NB4 (cell line): ENCODE data around the gene LRIG2.

Source experiments
- DNase-seq: peaks from one replicate; pipeline ENCODE4 v3.0.0; 2010; ENCODE audit warnings: low read depth
- H3K4me3 ChIP-seq: one replicate; pipeline ENCODE4 v1.5.1; 2011; ENCODE audit warnings: mild to moderate bottlenecking, low read depth, low read length, moderate library complexity
- MYC ChIP-seq: IDR thresholded peaks from 2 replicates; pipeline ENCODE4 v1.6.1; 2011; ENCODE audit warnings: low read depth, low read length
- POLR2A ChIP-seq: IDR thresholded peaks from 2 replicates; pipeline ENCODE4 v1.6.1; 2011; ENCODE audit warnings: mild to moderate bottlenecking; ENCODE audit not compliant: insufficient read length; ENCODE audit errors: extremely low read depth
- TF ChIP-seq, protein P1 (sequence below): IDR thresholded peaks from 2 replicates; pipeline ENCODE4 v1.6.1; 2011; ENCODE audit warnings: low read depth, low read length
- TF ChIP-seq, protein P2 (sequence below): IDR thresholded peaks from one replicate; pipeline ENCODE4 v1.5.1; 2012; ENCODE audit warnings: low read depth, low read length

LRIG2 gene

DNA sequence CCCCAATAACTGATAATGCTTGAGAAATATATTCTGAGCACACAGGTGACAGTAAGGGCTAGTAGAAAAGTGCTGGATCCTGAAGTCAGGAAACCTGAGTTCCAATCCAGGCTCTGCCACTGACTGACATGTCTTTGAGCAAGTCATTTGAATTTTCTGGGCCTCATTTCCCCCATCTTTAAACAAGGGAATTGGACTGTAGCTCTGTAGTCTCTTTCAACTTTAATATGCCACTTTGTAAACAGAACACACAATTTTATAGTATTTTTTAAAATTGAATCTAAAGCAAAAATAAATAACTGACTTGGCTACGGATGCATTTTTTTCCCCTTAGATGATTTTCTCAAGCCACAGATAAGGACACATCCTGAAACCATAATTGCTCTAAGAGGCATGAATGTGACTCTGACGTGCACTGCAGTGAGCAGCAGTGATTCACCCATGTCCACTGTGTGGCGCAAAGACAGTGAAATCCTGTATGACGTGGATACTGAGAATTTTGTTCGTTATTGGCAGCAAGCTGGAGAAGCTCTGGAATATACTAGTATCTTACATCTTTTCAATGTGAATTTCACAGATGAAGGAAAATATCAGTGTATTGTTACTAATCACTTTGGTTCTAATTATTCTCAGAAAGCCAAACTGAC lies 37.0 kb downstream of the LRIG2 start:
- DNase-seq = no peak
- no peak for TF ChIP-seq POLR2A
- TF ChIP-seq MYC = no peak
- TF ChIP-seq, protein P1, sequence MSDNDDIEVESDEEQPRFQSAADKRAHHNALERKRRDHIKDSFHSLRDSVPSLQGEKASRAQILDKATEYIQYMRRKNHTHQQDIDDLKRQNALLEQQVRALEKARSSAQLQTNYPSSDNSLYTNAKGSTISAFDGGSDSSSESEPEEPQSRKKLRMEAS = no peak
- TF ChIP-seq, protein P2, sequence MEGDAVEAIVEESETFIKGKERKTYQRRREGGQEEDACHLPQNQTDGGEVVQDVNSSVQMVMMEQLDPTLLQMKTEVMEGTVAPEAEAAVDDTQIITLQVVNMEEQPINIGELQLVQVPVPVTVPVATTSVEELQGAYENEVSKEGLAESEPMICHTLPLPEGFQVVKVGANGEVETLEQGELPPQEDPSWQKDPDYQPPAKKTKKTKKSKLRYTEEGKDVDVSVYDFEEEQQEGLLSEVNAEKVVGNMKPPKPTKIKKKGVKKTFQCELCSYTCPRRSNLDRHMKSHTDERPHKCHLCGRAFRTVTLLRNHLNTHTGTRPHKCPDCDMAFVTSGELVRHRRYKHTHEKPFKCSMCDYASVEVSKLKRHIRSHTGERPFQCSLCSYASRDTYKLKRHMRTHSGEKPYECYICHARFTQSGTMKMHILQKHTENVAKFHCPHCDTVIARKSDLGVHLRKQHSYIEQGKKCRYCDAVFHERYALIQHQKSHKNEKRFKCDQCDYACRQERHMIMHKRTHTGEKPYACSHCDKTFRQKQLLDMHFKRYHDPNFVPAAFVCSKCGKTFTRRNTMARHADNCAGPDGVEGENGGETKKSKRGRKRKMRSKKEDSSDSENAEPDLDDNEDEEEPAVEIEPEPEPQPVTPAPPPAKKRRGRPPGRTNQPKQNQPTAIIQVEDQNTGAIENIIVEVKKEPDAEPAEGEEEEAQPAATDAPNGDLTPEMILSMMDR = no peak
- no peak overlapping the region for H3K4me3 ChIP-seq

DNA sequence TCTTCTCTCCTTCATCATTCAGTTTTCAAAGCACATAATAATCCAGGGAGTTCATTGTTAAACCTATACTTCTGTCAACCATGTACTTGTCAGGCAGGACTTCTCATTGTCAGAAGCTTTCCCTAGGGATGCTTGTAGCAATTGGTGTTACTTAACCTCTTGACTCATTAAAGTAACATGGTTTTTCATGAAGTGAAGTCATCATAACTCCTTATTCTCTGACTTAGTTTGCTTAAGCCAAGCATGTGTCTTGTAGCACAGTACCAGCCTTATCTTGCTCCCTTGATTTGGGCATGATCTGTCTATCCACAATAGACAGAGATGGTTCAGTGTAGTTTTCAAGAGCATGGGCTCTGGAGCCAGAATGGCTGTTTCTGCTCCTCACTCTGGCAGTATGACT lies 45.3 kb downstream of the LRIG2 start:
- H3K4me3 ChIP-seq = no peak overlapping the region
- DNase-seq = peak; percentile 31
- TF ChIP-seq, protein P1 = no peak
- no peak for TF ChIP-seq POLR2A
- TF ChIP-seq, protein P2 = no peak
- no peak for TF ChIP-seq MYC

DNA sequence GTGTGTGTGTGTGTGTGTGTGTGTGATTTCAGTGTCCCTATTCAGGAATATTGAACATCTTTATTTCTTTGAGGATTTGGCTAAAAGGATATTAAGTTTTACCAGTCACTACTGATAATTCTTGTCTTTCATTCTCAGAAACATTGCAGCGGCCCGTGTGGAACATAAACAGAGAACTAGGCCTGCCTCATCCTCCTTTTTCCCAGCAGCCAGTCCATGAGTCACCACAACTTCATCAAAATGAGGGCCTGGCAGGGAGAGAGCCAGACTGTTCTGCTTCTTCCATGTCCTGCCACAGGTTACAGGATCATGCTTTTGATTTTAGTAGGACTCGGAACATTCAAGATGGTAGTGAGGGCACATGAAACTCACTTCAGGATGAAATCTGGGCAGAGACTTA lies 50.7 kb downstream of the LRIG2 start:
- no peak overlapping the region for H3K4me3 ChIP-seq
- DNase-seq = no peak
- TF ChIP-seq, protein P2 = no peak
- TF ChIP-seq, protein P1 = no peak
- no peak for TF ChIP-seq POLR2A
- no peak for TF ChIP-seq MYC

DNA sequence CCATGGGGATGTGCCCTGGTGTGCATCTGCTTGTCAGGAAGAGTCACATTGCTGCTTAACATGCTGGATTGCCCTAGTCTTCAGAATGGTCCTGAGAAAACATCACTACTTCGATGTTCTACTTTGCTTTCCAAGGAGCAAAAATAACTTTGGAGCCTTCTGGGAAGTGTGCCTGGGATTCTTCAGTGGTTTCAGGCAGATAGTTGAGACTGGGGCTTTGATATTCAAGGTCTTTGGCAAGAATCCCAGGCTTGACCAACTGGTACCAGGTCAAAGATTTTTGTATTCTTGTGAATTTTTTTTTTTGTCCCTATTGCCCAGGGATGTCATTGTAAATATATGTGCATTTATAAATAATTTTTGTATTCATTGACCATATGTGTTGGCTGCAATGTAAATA lies 51.4 kb downstream of the LRIG2 start:
- H3K4me3 ChIP-seq = no peak overlapping the region
- DNase-seq = no peak
- TF ChIP-seq, protein P1 = no peak
- no peak for TF ChIP-seq MYC
- TF ChIP-seq POLR2A = no peak
- TF ChIP-seq, protein P2 = no peak

DNA sequence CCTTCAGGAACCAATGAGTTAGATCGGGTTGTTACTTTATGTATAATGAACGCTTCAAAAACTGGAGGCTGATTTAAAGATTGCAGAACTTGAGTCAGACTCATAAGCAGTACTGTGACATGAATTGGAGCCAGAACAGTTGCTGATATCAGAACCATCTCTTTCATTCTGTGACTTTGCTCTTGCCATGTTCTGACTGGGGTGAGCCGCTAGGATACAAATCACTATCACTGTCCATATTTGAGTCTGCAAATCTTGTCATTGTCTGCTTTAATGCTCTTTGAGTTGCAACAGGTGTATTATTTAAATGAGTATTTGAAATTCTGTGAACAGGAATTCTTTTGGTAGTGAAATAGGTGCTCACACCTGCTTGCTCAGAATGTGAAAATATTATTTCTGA lies 52.5 kb downstream of the LRIG2 start:
- DNase-seq = no peak
- no peak overlapping the region for H3K4me3 ChIP-seq
- TF ChIP-seq POLR2A = no peak
- TF ChIP-seq MYC = no peak
- TF ChIP-seq, protein P2 = no peak
- TF ChIP-seq, protein P1 = no peak
